GM23338 (cell line): ENCODE data around the gene CDH4. TPM values are rescaled to one million over a fixed set of nuclear protein-coding genes. Genes with fewer than 3 reads are reported as not detected.

Source experiments
- ATAC-seq: fragments of 200-7000 bp; cut with Tn5 transposase; 3 replicates; pipeline ENCODE4 v1.9.1; 2020
- DNase-seq: peaks from one replicate; pipeline ENCODE4 v3.0.0-alpha.2; 2015; ENCODE audit warnings: low spot score
- H2AFZ ChIP-seq: fragments of 200-600 bp; sonication (generic); 2 replicates; pipeline ENCODE4 v1.8.0; 2016; ENCODE audit warnings: antibody characterized with exemption, mild to moderate bottlenecking, moderate library complexity
- H3F3A ChIP-seq: fragments of 200-600 bp; sonication (generic); replicated peaks from 2 replicates; pipeline ENCODE4 v1.8.0; 2017; ENCODE audit warnings: antibody characterized with exemption, mixed run types, low read depth
- H3K27ac ChIP-seq: fragments of 200-600 bp; sonication (generic); 2 replicates; pipeline ENCODE4 v1.6.1; 2016; ENCODE audit warnings: low read depth
- H3K27me3 ChIP-seq: fragments of 200-600 bp; sonication (generic); 2 replicates; pipeline ENCODE4 v1.8.0; 2016; ENCODE audit warnings: mild to moderate bottlenecking, mixed run types, moderate library complexity; ENCODE audit not compliant: insufficient read depth
- H3K36me3 ChIP-seq: fragments of 200-600 bp; sonication (generic); 2 replicates; pipeline ENCODE4 v1.8.0; 2016; ENCODE audit warnings: mild to moderate bottlenecking; ENCODE audit not compliant: insufficient read depth
- H3K4me1 ChIP-seq: fragments of 200-600 bp; sonication (generic); 2 replicates; pipeline ENCODE4 v1.8.0; 2016; ENCODE audit warnings: mild to moderate bottlenecking, moderate library complexity; ENCODE audit not compliant: insufficient read depth
- H3K4me2 ChIP-seq: fragments of 200-600 bp; sonication (generic); 2 replicates; pipeline ENCODE4 v1.7.1; 2017; ENCODE audit warnings: mixed run types
- H3K4me3 ChIP-seq: fragments of 200-600 bp; sonication (generic); 2 replicates; pipeline ENCODE4 v1.6.1; 2016; ENCODE audit warnings: mixed run types
- H3K79me2 ChIP-seq: fragments of 200-600 bp; sonication (generic); replicated peaks from 2 replicates; pipeline ENCODE4 v1.8.0; 2017; ENCODE audit warnings: mild to moderate bottlenecking; ENCODE audit not compliant: insufficient read depth
- H3K9me2 ChIP-seq: fragments of 200-600 bp; sonication (generic); 2 replicates; pipeline ENCODE4 v1.8.0; 2017; ENCODE audit not compliant: insufficient read depth
- H4K20me1 ChIP-seq: fragments of 200-600 bp; sonication (generic); replicated peaks from 2 replicates; pipeline ENCODE4 v1.8.0; 2017; ENCODE audit warnings: mild to moderate bottlenecking; ENCODE audit not compliant: insufficient read depth
- H3K27ac Mint-ChIP-seq: 2 replicates; pipeline ENCODE4 v1.8.0; 2020; ENCODE audit warnings: inconsistent platforms, mild to moderate bottlenecking, moderate library complexity, mixed read lengths
- H3K27me3 Mint-ChIP-seq: 3 replicates; pipeline ENCODE4 v1.8.0; 2022; ENCODE audit warnings: low read depth, mild to moderate bottlenecking, moderate library complexity, mixed read lengths, inconsistent platforms; ENCODE audit not compliant: insufficient read depth, poor library complexity
- H3K36me3 Mint-ChIP-seq: 3 replicates; pipeline ENCODE4 v1.8.0; 2021; ENCODE audit warnings: low read depth, mild to moderate bottlenecking, inconsistent platforms, moderate library complexity, mixed read lengths
- H3K4me1 Mint-ChIP-seq: 3 replicates; pipeline ENCODE4 v1.8.0; 2020; ENCODE audit warnings: mild to moderate bottlenecking, inconsistent platforms, mixed read lengths
- H3K4me3 Mint-ChIP-seq: 3 replicates; pipeline ENCODE4 v1.8.0; 2021; ENCODE audit warnings: moderate library complexity, mild to moderate bottlenecking, inconsistent platforms, mixed read lengths
- H3K9me3 Mint-ChIP-seq: 3 replicates; pipeline ENCODE4 v1.8.0; 2020; ENCODE audit warnings: moderate library complexity, mild to moderate bottlenecking, inconsistent platforms, mixed read lengths
- CREB1 ChIP-seq: fragments of 250-450 bp; sonication (Bioruptor Pico); IDR thresholded peaks from 2 replicates; pipeline ENCODE4 v1.5.0; 2020; ENCODE audit warnings: low read depth, mild to moderate bottlenecking, moderate library complexity
- EZH2 ChIP-seq: fragments of 200-600 bp; sonication (generic); IDR thresholded peaks from one replicate; pipeline ENCODE4 v1.8.0; 2017; ENCODE audit warnings: antibody characterized with exemption, mild to moderate bottlenecking, low read depth; ENCODE audit not compliant: unreplicated experiment
- EZH2phosphoT487 ChIP-seq: fragments of 200-600 bp; sonication (generic); IDR thresholded peaks from one replicate; pipeline ENCODE4 v1.8.1; 2018; ENCODE audit warnings: antibody characterized with exemption; ENCODE audit not compliant: unreplicated experiment
- JUNB ChIP-seq: IDR thresholded peaks from one replicate; pipeline ENCODE4 v1.6.1; 2016; ENCODE audit warnings: antibody characterized with exemption; ENCODE audit not compliant: unreplicated experiment
- NANOG ChIP-seq: IDR thresholded peaks from 2 replicates; pipeline ENCODE4 v1.6.1; 2016; ENCODE audit warnings: antibody characterized with exemption, borderline replicate concordance
- POLR2AphosphoS5 ChIP-seq: IDR thresholded peaks from 2 replicates; pipeline ENCODE4 v1.6.1; 2016; ENCODE audit warnings: antibody characterized with exemption, low read depth
- STAT1 ChIP-seq: IDR thresholded peaks from one replicate; pipeline ENCODE4 v1.6.1; 2016; ENCODE audit warnings: antibody characterized with exemption; ENCODE audit not compliant: unreplicated experiment
- ZNF114 ChIP-seq: fragments of 250-450 bp; sonication (Bioruptor Pico); IDR thresholded peaks from 2 replicates; pipeline ENCODE4 v1.5.0; 2020; ENCODE audit warnings: mild to moderate bottlenecking, moderate library complexity
- ZNF331 ChIP-seq: fragments of 250-450 bp; sonication (Bioruptor Pico); IDR thresholded peaks from 2 replicates; pipeline ENCODE4 v1.5.0; 2020; ENCODE audit warnings: low read depth, mild to moderate bottlenecking, moderate library complexity
- polyA plus RNA-seq: library from polyadenylated mRNA; unstranded; fragments of >200 nt; fragmentation: Nextera tagmentation; extraction: Ambion mirVana; gene quantifications from 2 replicates; pipeline ENCODE4 v1.2.1, GENCODE V29; 2016
- total RNA-seq: library from RNA; depleted of rRNA; stranded (reverse); fragments of >200 nt; shearing (Covaris generic); gene quantifications from 2 replicates; pipeline ENCODE4 v1.2.3, GENCODE V29; 2014
- TF ChIP-seq, protein P1 (sequence below), 2 experiments: fragments of 200-600 bp in 1 of 2; sonication (generic) in 1 of 2; conservative IDR thresholded peaks; 2 replicates each; pipeline versions ENCODE4 v1.5.1 to v1.6.1; 2016 to 2017; ENCODE audit warnings: antibody characterized with exemption in 2 of 2, low read depth in 2 of 2, mild to moderate bottlenecking in 2 of 2, moderate library complexity in 1 of 2
- TF ChIP-seq, protein P2 (sequence below): fragments of 250-450 bp; sonication (Bioruptor Pico); IDR thresholded peaks from 2 replicates; pipeline ENCODE4 v1.5.0; 2020; ENCODE audit warnings: mild to moderate bottlenecking, moderate library complexity
- TF ChIP-seq, protein P3 (sequence below): IDR thresholded peaks from one replicate; pipeline ENCODE4 v1.6.1; 2018; ENCODE audit warnings: antibody characterized with exemption; ENCODE audit not compliant: unreplicated experiment
- TF ChIP-seq, protein P4 (sequence below): IDR thresholded peaks from 2 replicates; pipeline ENCODE4 v1.6.1; 2016; ENCODE audit warnings: antibody characterized with exemption

Gene CDH4
- total and polyA plus RNA-seq, 2 experiments from 2014 or later, result 1.2 to 4.2 TPM

DNA sequence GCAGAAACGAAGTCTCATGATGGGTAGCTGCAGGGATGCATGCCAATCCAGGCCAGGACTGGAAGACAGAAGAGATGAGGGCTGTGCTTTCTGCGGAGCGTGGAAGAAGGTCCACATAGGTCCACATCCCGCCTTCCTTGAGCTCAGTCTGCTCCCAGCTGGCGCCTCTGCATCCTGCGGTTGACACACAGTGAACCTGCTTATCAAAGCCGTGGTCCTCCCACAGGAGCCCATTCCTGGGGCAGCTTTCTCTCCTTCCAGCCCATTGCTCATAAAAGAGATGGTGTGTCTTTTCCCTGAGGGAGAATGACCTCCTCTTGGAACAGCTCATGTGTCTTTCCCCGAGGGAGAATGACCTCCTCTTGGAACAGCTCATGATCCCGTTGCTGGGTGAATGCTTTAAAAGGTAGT, 225.4 kb downstream of the CDH4 start:
- H2AFZ ChIP-seq, result no peak overlapping the region
- H3K9me2 ChIP-seq, result no peaks in the 10 kb centered on the region
- DNase-seq, result no peak
- Mint-ChIP-seq H3K4me1 (0 out of 3 replicates have a peak, but pooled peaks cover 6% of the 10 kb centered on the region), H3K4me3 (no peak overlapping the region), H3K9me3 (peaks cover 13% of the 10 kb centered on the region), H3K27me3 (peaks cover 9% of the 10 kb centered on the region), H3K27ac (no peak overlapping the region), H3K36me3 (peaks cover 9% of the 10 kb centered on the region; the same call in 2 of the 3 replicates)
- H3F3A ChIP-seq, result no peaks in the 10 kb centered on the region
- H3K36me3 ChIP-seq, result no peaks in the 10 kb centered on the region
- no peak overlapping the region for H3K27ac ChIP-seq
- H3K27me3 ChIP-seq, result no peaks in the 10 kb centered on the region
- no peak overlapping the region for H3K4me3 ChIP-seq
- peaks cover 4% of the 10 kb centered on the region for H3K4me1 ChIP-seq
- H3K4me2 ChIP-seq, result no peak overlapping the region
- no peak for ATAC-seq
- H4K20me1 ChIP-seq, result no peaks in the 10 kb centered on the region
- no peaks in the 10 kb centered on the region for H3K79me2 ChIP-seq
- no peak for TF ChIP-seq EZH2phosphoT487
- no peak for TF ChIP-seq POLR2AphosphoS5
- no peak for TF ChIP-seq NANOG
- no peak for TF ChIP-seq ZNF114 (CRISPR knock-in tag)
- TF ChIP-seq, protein P1, sequence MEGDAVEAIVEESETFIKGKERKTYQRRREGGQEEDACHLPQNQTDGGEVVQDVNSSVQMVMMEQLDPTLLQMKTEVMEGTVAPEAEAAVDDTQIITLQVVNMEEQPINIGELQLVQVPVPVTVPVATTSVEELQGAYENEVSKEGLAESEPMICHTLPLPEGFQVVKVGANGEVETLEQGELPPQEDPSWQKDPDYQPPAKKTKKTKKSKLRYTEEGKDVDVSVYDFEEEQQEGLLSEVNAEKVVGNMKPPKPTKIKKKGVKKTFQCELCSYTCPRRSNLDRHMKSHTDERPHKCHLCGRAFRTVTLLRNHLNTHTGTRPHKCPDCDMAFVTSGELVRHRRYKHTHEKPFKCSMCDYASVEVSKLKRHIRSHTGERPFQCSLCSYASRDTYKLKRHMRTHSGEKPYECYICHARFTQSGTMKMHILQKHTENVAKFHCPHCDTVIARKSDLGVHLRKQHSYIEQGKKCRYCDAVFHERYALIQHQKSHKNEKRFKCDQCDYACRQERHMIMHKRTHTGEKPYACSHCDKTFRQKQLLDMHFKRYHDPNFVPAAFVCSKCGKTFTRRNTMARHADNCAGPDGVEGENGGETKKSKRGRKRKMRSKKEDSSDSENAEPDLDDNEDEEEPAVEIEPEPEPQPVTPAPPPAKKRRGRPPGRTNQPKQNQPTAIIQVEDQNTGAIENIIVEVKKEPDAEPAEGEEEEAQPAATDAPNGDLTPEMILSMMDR (conservative IDR thresholded peaks at IDR 0.05; ENCODE audit: low read depth in 2 of 2), result no peak
- TF ChIP-seq, protein P2, sequence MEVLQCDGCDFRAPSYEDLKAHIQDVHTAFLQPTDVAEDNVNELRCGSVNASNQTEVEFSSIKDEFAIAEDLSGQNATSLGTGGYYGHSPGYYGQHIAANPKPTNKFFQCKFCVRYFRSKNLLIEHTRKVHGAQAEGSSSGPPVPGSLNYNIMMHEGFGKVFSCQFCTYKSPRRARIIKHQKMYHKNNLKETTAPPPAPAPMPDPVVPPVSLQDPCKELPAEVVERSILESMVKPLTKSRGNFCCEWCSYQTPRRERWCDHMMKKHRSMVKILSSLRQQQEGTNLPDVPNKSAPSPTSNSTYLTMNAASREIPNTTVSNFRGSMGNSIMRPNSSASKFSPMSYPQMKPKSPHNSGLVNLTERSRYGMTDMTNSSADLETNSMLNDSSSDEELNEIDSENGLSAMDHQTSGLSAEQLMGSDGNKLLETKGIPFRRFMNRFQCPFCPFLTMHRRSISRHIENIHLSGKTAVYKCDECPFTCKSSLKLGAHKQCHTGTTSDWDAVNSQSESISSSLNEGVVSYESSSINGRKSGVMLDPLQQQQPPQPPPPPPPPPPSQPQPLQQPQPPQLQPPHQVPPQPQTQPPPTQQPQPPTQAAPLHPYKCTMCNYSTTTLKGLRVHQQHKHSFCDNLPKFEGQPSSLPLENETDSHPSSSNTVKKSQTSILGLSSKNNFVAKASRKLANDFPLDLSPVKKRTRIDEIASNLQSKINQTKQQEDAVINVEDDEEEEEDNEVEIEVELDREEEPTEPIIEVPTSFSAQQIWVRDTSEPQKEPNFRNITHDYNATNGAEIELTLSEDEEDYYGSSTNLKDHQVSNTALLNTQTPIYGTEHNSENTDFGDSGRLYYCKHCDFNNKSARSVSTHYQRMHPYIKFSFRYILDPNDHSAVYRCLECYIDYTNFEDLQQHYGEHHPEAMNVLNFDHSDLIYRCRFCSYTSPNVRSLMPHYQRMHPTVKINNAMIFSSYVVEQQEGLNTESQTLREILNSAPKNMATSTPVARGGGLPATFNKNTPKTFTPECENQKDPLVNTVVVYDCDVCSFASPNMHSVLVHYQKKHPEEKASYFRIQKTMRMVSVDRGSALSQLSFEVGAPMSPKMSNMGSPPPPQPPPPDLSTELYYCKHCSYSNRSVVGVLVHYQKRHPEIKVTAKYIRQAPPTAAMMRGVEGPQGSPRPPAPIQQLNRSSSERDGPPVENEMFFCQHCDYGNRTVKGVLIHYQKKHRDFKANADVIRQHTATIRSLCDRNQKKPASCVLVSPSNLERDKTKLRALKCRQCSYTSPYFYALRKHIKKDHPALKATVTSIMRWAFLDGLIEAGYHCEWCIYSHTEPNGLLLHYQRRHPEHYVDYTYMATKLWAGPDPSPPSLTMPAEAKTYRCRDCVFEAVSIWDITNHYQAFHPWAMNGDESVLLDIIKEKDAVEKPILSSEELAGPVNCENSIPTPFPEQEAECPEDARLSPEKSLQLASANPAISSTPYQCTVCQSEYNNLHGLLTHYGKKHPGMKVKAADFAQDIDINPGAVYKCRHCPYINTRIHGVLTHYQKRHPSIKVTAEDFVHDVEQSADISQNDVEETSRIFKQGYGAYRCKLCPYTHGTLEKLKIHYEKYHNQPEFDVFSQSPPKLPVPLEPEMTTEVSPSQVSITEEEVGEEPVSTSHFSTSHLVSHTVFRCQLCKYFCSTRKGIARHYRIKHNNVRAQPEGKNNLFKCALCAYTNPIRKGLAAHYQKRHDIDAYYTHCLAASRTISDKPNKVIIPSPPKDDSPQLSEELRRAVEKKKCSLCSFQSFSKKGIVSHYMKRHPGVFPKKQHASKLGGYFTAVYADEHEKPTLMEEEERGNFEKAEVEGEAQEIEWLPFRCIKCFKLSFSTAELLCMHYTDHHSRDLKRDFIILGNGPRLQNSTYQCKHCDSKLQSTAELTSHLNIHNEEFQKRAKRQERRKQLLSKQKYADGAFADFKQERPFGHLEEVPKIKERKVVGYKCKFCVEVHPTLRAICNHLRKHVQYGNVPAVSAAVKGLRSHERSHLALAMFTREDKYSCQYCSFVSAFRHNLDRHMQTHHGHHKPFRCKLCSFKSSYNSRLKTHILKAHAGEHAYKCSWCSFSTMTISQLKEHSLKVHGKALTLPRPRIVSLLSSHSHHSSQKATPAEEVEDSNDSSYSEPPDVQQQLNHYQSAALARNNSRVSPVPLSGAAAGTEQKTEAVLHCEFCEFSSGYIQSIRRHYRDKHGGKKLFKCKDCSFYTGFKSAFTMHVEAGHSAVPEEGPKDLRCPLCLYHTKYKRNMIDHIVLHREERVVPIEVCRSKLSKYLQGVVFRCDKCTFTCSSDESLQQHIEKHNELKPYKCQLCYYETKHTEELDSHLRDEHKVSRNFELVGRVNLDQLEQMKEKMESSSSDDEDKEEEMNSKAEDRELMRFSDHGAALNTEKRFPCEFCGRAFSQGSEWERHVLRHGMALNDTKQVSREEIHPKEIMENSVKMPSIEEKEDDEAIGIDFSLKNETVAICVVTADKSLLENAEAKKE (CRISPR knock-in tag), result no peak
- no peak for TF ChIP-seq JUNB
- TF ChIP-seq CREB1, result no peak
- TF ChIP-seq ZNF331 (CRISPR knock-in tag), result no peak
- TF ChIP-seq, protein P3, sequence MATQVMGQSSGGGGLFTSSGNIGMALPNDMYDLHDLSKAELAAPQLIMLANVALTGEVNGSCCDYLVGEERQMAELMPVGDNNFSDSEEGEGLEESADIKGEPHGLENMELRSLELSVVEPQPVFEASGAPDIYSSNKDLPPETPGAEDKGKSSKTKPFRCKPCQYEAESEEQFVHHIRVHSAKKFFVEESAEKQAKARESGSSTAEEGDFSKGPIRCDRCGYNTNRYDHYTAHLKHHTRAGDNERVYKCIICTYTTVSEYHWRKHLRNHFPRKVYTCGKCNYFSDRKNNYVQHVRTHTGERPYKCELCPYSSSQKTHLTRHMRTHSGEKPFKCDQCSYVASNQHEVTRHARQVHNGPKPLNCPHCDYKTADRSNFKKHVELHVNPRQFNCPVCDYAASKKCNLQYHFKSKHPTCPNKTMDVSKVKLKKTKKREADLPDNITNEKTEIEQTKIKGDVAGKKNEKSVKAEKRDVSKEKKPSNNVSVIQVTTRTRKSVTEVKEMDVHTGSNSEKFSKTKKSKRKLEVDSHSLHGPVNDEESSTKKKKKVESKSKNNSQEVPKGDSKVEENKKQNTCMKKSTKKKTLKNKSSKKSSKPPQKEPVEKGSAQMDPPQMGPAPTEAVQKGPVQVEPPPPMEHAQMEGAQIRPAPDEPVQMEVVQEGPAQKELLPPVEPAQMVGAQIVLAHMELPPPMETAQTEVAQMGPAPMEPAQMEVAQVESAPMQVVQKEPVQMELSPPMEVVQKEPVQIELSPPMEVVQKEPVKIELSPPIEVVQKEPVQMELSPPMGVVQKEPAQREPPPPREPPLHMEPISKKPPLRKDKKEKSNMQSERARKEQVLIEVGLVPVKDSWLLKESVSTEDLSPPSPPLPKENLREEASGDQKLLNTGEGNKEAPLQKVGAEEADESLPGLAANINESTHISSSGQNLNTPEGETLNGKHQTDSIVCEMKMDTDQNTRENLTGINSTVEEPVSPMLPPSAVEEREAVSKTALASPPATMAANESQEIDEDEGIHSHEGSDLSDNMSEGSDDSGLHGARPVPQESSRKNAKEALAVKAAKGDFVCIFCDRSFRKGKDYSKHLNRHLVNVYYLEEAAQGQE, result no peak
- TF ChIP-seq EZH2, result no peak
- TF ChIP-seq STAT1, result no peak
- TF ChIP-seq, protein P4, sequence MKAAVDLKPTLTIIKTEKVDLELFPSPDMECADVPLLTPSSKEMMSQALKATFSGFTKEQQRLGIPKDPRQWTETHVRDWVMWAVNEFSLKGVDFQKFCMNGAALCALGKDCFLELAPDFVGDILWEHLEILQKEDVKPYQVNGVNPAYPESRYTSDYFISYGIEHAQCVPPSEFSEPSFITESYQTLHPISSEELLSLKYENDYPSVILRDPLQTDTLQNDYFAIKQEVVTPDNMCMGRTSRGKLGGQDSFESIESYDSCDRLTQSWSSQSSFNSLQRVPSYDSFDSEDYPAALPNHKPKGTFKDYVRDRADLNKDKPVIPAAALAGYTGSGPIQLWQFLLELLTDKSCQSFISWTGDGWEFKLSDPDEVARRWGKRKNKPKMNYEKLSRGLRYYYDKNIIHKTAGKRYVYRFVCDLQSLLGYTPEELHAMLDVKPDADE, result no peak
